Small intestine (tissue), 7 donors: Measurements from ENCODE around the gene HDDC3. TPM values are rescaled to one million over a fixed set of nuclear protein-coding genes. Genes with fewer than 3 reads are reported as not detected.

Experiments used
- DNase-seq, 2 donors: peaks; one replicate each; pipeline versions ENCODE4 v3.0.0 to v3.0.0-alpha.2; 2013
- FAIRE-seq: peaks from 2 replicates; lab custom pipeline; 2012; peaks lifted over from hg19 to GRCh38; lab: Jason Lieb, UNC
- H3K27ac ChIP-seq, 3 donors: one replicate each; pipeline ENCODE4 v1.5.1; 2013; ENCODE audit warnings: low read length in 2 of 3, mild to moderate bottlenecking in 2 of 3, control low read depth in 1 of 3, inconsistent platforms in 1 of 3, low read depth in 1 of 3, moderate library complexity in 1 of 3
- H3K27me3 ChIP-seq, 3 donors: one replicate each; pipeline ENCODE4 v1.6.1; 2013; ENCODE audit warnings: low read length in 3 of 3, inconsistent platforms in 1 of 3; ENCODE audit not compliant: control insufficient read depth in 3 of 3, insufficient read depth in 3 of 3
- H3K36me3 ChIP-seq, 3 donors: one replicate each; pipeline ENCODE4 v1.6.1; 2013; ENCODE audit warnings: low read length in 3 of 3, inconsistent platforms in 1 of 3, low read depth in 1 of 3, mild to moderate bottlenecking in 1 of 3, moderate library complexity in 1 of 3; ENCODE audit not compliant: control insufficient read depth in 3 of 3, insufficient read depth in 2 of 3
- H3K4me1 ChIP-seq, 3 donors: one replicate each; pipeline ENCODE4 v1.6.1; 2013; ENCODE audit warnings: low read length in 2 of 3, inconsistent platforms in 1 of 3, low read depth in 1 of 3, mild to moderate bottlenecking in 1 of 3, moderate library complexity in 1 of 3; ENCODE audit not compliant: control insufficient read depth in 3 of 3, insufficient read depth in 2 of 3
- H3K4me3 ChIP-seq, 3 donors: one replicate each; pipeline ENCODE4 v1.5.1; 2013; ENCODE audit warnings: low read length in 3 of 3, control low read depth in 1 of 3, inconsistent platforms in 1 of 3, low read depth in 1 of 3, mild to moderate bottlenecking in 1 of 3, moderate library complexity in 1 of 3
- H3K9me3 ChIP-seq, 2 donors: one replicate each; pipeline ENCODE4 v1.6.1; 2013; ENCODE audit warnings: low read depth in 1 of 2, low read length in 1 of 2; ENCODE audit not compliant: control insufficient read depth in 2 of 2, insufficient read depth in 1 of 2
- WGBS, 3 donors: extraction: QIAGEN DNeasy Blood & Tissue Kit; methylation state at CpG; one replicate each; pipeline ENCODE4 v1.1.7; 2013; 5-methylcytosine and 5-hydroxymethylcytosine counted together
- polyA plus RNA-seq, 4 donors: library from polyadenylated mRNA; stranded (reverse) in 3 of 4; unstranded in 1 of 4; fragments of 200-250 nt in 3 of 4; fragments of 120-200 nt in 1 of 4; gene quantifications; one replicate each; pipeline versions ENCODE4 v1.2.1 to v1.2.3, GENCODE V29; 2013
- donor health status: healthy with polysubstance abuse.
- donor health status: control.
- donor health status: control.
- donor health status: Bipolar disorder and iron deficiency.
- donor health status: healthy.

The HDDC3 gene
- polyA plus RNA-seq, 4 donors = 21.1 to 33.0 (median 27.2) TPM

DNA sequence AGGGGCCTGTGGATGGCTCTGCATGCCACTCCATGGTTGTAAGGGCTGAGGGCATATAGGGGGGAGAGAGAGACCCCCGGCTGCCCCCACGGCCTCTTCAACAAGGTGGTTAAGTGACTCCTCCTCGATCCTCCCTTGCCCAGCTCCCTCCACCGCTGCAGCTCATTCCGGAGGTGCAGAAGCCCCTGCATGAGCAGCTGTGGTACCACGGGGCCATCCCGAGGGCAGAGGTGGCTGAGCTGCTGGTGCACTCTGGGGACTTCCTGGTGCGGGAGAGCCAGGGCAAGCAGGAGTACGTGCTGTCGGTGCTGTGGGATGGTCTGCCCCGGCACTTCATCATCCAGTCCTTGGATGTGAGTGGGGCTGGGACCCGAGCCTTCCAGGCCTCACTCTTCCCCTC, 41.5 kb downstream of the HDDC3 start:
- 81 to 92% (median 91%) methylated on average over 11 to 12 of the region's 12 CpGs for WGBS, 3 donors
- peaks cover 0 to 5% (median 0%) of the 10 kb centered on the region in 3 donors for H3K4me1 ChIP-seq
- no peak overlapping the region for H3K27ac ChIP-seq
- no peak for FAIRE-seq
- H3K4me3 ChIP-seq = no peak overlapping the region
- no peaks in the 10 kb centered on the region for H3K27me3 ChIP-seq
- H3K9me3 ChIP-seq = no peaks in the 10 kb centered on the region
- DNase-seq = no peak
- peaks cover 0 to 77% (median 6%) of the 10 kb centered on the region in 3 donors for H3K36me3 ChIP-seq

DNA sequence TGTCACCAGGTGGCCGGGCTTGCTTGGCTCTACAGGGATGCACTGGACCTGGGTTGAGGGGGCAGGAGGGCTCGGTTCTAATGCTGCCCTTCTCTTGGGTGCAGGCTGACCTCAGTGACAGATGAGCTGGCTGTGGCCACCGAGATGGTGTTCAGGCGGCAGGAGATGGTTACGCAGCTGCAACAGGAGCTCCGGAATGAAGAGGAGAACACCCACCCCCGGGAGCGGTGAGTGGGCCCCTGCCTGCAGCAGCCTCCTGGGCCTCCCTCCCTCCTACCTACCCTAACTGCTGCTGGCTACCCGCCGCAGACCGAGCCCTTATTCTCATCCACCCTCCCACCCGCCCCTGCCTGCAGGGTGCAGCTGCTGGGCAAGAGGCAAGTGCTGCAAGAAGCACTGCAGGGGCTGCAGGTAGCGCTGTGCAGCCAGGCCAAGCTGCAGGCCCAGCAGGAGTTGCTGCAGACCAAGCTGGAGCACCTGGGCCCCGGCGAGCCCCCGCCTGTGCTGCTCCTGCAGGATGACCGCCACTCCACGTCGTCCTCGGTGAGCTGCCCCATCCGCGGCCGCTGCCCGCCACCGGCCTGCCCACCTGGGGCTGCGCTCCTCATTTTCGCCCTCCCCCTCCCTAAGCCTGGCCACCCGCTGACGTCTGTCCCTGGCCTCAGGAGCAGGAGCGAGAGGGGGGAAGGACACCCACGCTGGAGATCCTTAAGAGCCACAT, 42.5 kb downstream of the HDDC3 start:
- Histone ChIP-seq H3K9me3 (no peaks in the 10 kb centered on the region), H3K4me1 (peaks cover 0 to 14% (median 0%) of the 10 kb centered on the region in 3 donors), H3K4me3 (peak overlapping the region in 1 of 3 donors; percentile 4), H3K36me3 (peaks cover 0 to 69% (median 0%) of the 10 kb centered on the region in 3 donors), H3K27me3 (no peaks in the 10 kb centered on the region), H3K27ac (no peak overlapping the region)
- FAIRE-seq = no peak
- 76 to 89% (median 88%) methylated on average over 22 to 31 of the region's 31 CpGs for WGBS, 3 donors
- DNase-seq = no peak

DNA sequence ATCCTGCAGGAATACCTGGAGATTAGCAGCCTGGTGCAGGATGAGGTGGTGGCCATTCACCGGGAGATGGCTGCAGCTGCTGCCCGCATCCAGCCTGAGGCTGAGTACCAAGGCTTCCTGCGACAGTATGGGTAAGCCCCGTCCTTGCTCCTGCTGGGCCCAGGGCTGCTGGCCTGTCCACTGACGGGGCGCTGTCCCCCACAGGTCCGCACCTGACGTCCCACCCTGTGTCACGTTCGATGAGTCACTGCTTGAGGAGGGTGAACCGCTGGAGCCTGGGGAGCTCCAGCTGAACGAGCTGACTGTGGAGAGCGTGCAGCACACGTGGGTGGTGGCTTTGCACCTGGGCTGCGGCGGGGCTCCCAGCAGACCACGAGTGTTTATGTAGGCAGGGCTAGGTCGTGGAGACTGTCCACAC, 43.0 kb downstream of the HDDC3 start:
- DNase-seq (peak in 1 of 2 donors; percentile 20), FAIRE-seq (no peak)
- Histone ChIP-seq H3K9me3 (no peaks in the 10 kb centered on the region), H3K4me1 (peaks cover 0 to 18% (median 0%) of the 10 kb centered on the region in 3 donors), H3K27ac (no peak overlapping the region), H3K36me3 (peaks cover 0 to 69% (median 0%) of the 10 kb centered on the region in 3 donors), H3K4me3 (no peak overlapping the region), H3K27me3 (no peaks in the 10 kb centered on the region)
- 73 to 86% (median 85%) methylated on average over 18 of the region's 18 CpGs for WGBS, 3 donors

DNA sequence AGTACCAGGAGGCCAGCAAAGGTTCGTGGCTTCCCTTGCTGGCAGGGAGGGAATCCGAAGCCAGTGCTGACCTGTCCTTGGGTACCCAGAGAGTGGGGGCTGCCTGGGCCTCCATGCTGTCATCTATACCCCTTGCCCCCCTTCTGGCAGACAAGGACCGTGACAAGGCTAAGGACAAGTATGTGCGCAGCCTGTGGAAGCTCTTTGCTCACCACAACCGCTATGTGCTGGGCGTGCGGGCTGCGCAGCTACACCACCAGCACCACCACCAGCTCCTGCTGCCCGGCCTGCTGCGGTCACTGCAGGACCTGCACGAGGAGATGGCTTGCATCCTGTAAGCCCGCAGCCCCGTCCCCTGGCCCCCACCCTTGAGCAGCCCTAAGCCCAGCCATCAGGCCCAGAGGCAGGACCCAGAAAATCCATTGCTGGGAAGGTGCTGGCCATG, 45.3 kb downstream of the HDDC3 start:
- DNase-seq = no peak
- Histone ChIP-seq H3K27ac (no peak overlapping the region), H3K36me3 (peaks cover 0 to 63% (median 1%) of the 10 kb centered on the region in 3 donors), H3K9me3 (no peaks in the 10 kb centered on the region), H3K4me1 (peaks cover 0 to 32% (median 7%) of the 10 kb centered on the region in 3 donors), H3K4me3 (no peak overlapping the region), H3K27me3 (no peaks in the 10 kb centered on the region)
- FAIRE-seq = no peak
- 89 to 93% (median 92%) methylated on average over 12 to 13 of the region's 13 CpGs for WGBS, 3 donors

DNA sequence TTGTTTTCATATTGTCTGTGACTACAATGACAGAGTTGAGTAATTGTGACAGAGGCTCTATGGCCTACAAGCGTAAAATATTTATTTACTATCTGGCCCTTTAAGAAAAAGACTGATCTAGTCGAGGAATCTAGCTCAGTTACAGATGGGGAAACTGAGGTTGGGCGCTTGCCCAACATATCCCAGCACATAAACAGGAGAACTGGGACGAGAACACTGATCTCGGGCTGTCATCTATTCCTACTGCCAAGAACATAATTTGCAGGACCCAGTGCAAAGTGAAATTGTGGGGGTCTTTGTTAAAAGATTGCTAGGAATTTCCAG, 46.1 kb downstream of the HDDC3 start:
- FAIRE-seq (no peak), DNase-seq (no peak)
- Histone ChIP-seq H3K4me1 (peaks cover 0 to 32% (median 7%) of the 10 kb centered on the region in 3 donors), H3K9me3 (no peaks in the 10 kb centered on the region), H3K36me3 (peaks cover 0 to 63% (median 4%) of the 10 kb centered on the region in 3 donors), H3K4me3 (no peak overlapping the region), H3K27me3 (no peaks in the 10 kb centered on the region), H3K27ac (no peak overlapping the region)
- WGBS, 3 donors = 29 to 33% (median 31%) methylated on average over 5 of the region's 5 CpGs

DNA sequence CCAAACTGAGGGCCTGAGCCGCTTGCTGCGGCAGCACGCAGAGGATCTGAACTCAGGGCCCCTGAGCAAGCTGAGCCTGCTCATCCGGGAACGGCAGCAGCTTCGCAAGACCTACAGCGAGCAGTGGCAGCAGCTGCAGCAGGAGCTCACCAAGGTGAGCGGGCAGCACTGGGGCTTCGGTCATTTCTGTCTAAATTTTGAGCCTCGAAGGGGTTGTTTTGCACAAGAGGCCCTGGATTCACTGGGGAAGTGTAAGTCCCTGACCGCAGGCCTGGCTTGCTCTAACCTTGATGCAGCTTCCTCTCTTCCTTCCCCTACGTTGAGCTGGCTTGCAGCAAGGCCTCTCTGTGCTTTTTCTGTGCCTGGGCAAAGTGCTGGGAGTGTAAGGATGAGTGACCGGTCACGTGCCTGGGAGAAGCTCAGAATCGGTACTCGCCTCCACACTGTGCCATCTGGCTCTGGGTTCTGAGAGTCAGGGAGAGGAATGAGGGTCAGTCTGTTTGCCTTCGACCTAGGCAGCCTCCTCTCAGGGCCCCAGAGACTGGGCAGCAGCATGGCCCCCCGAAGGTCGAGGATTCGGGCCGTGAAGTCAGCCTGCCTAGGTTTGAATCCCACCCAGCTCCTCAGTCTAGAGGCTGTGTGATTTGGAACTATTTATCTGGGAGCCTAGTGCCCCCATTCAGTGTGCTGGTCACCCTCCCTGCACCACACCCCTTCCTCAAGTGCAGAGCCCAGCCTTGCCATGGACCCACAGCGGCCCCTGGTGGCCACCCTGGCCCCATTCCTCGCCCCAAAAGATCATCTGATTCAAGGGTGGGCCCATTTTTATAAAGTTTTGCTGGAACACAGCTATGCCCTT, 46.7 kb downstream of the HDDC3 start:
- H3K4me1 ChIP-seq = peaks cover 0 to 32% (median 7%) of the 10 kb centered on the region in 3 donors
- H3K27ac ChIP-seq = peak overlapping the region; percentile 1 to 87 (median 25)
- 45 to 78% (median 58%) methylated on average over 23 of the region's 23 CpGs for WGBS, 3 donors
- FAIRE-seq (no peak), DNase-seq (peak; percentile 60 to 80)
- peaks cover 0 to 63% (median 4%) of the 10 kb centered on the region in 3 donors for H3K36me3 ChIP-seq
- peak overlapping the region in 1 of 3 donors; percentile 43 for H3K4me3 ChIP-seq
- no peaks in the 10 kb centered on the region for H3K27me3 ChIP-seq
- H3K9me3 ChIP-seq = no peaks in the 10 kb centered on the region

DNA sequence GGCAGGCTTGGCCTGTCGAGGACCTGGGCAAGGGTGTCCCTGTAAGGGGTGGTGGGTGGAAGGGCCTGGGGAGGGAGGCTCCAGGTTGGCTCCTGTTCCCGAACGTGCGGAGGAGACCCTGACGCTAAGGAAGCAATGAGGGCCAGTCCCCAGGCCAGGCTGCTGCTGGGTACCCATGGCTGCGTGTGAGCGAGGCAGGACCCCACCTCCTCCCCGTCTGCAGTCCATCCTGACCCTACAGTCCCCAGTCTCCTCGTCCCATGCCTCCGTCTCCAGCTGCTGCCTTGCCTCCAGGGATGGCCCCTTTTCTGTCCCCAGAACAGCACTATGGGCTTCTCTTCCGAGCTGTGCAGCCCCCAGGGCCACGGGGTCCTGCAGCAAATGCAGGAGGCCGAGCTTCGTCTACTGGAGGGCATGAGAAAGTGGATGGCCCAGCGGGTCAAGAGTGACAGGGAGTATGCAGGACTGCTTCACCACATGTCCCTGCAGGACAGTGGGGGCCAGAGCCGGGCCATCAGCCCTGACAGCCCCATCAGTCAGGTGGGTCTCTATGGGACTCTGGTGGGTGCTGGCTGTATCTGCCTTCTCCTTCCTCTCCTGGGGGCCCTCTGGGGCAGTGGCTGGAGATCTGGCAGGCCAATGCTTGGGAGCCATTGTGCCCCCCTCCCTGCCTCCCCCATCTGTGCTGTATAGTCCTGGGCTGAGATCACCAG, 47.5 kb downstream of the HDDC3 start:
- Histone ChIP-seq H3K4me1 (peaks cover 0 to 32% (median 7%) of the 10 kb centered on the region in 3 donors), H3K9me3 (no peaks in the 10 kb centered on the region), H3K4me3 (peak overlapping the region; percentile 43 to 56 (median 51)), H3K36me3 (peaks cover 0 to 64% (median 4%) of the 10 kb centered on the region in 3 donors), H3K27ac (peak overlapping the region; percentile 63 to 87 (median 83)), H3K27me3 (no peaks in the 10 kb centered on the region)
- 46 to 66% (median 62%) methylated on average over 15 to 16 of the region's 16 CpGs for WGBS, 3 donors
- no peak for DNase-seq
- no peak for FAIRE-seq
